Activated T-cell treated with anti-CD3 and anti-CD28 coated beads, Interleukin-2, amount 50 U/mL, for 4 hours (primary cell): ENCODE measurements around the gene USP3. TPM values are rescaled to one million over a fixed set of nuclear protein-coding genes. Genes with fewer than 3 reads are reported as not detected.
"Not testable (repeated sequence)": the region's sequence is repeated elsewhere in the genome, so short reads cannot be mapped to it uniquely, and the experiment has no call there.

Experiments
- ATAC-seq, 2 donors: fragments of 200-7000 bp; cut with Tn5 transposase; one replicate each; pipeline ENCODE4 v1.10.0; 2021
- DNase-seq: peaks from one replicate; pipeline ENCODE4 v3.0.0-alpha.2; 2020
- H3K27me3 Mint-ChIP-seq: one replicate; pipeline ENCODE4 v1.8.0; 2021; ENCODE audit warnings: low read depth, mixed read lengths
- H3K36me3 Mint-ChIP-seq: one replicate; pipeline ENCODE4 v1.8.0; 2022; ENCODE audit warnings: mixed read lengths; ENCODE audit not compliant: insufficient read depth
- H3K4me1 Mint-ChIP-seq: one replicate; pipeline ENCODE4 v1.8.0; 2021; ENCODE audit warnings: low read depth, mixed read lengths
- H3K4me3 Mint-ChIP-seq: one replicate; pipeline ENCODE4 v1.8.0; 2021; ENCODE audit warnings: mild to moderate bottlenecking, moderate library complexity, mixed read lengths
- H3K9me3 Mint-ChIP-seq: one replicate; pipeline ENCODE4 v1.8.0; 2021; ENCODE audit warnings: mixed read lengths
- total RNA-seq, 3 donors: library from RNA; stranded (reverse); gene quantifications; one replicate each; pipeline ENCODE4 v1.2.1, GENCODE V29; 2021

USP3 gene
- total RNA-seq, 3 donors from 2014 or later, result 34.2 to 40.9 (median 35.5) TPM

- ATAC-seq, result peak; percentile 81 to 89
- peaks cover 33% of the 10 kb centered on the region for H3K36me3 Mint-ChIP-seq
- no peak overlapping the region for H3K4me3 Mint-ChIP-seq
- H3K27me3 Mint-ChIP-seq, result no peaks in the 10 kb centered on the region
- H3K4me1 Mint-ChIP-seq, result peaks cover 33% of the 10 kb centered on the region
- H3K9me3 Mint-ChIP-seq, result no peaks in the 10 kb centered on the region
- DNase-seq, result peak; percentile 62
These were observed 105.9 kb downstream of the USP3 start for GRCh38 chr15:63610209-63610841.

GRCh38 chr15:63611177-63611576 is 106.8 kb downstream of the USP3 start:
- DNase-seq, result no peak
- Mint-ChIP-seq H3K4me3 (no peak overlapping the region), H3K4me1 (peaks cover 24% of the 10 kb centered on the region), H3K9me3 (no peaks in the 10 kb centered on the region), H3K27me3 (no peaks in the 10 kb centered on the region), H3K36me3 (peaks cover 40% of the 10 kb centered on the region)
- ATAC-seq, result no peak

- Mint-ChIP-seq H3K36me3 (peaks cover 45% of the 10 kb centered on the region), H3K9me3 (no peaks in the 10 kb centered on the region)
- ATAC-seq, result no peak
These were observed 107.9 kb downstream of the USP3 start for GRCh38 chr15:63612300-63612699.

GRCh38 chr15:63615935-63616334 is 111.5 kb downstream of the USP3 start:
- H3K36me3 Mint-ChIP-seq, result peaks cover 43% of the 10 kb centered on the region
- H3K9me3 Mint-ChIP-seq, result no peaks in the 10 kb centered on the region
- no peak for ATAC-seq
- no peaks in the 10 kb centered on the region for H3K27me3 Mint-ChIP-seq
- DNase-seq, result no peak
- H3K4me3 Mint-ChIP-seq, result no peak overlapping the region
- H3K4me1 Mint-ChIP-seq, result peaks cover 8% of the 10 kb centered on the region

More at GRCh38 chr15:63612300-63612699, 107.9 kb downstream of the USP3 start:
- Mint-ChIP-seq H3K27me3 (no peaks in the 10 kb centered on the region), H3K4me3 (no peak overlapping the region), H3K4me1 (peaks cover 18% of the 10 kb centered on the region)
- DNase-seq, result no peak

- not testable (repeated sequence) for DNase-seq, H3K4me1 Mint-ChIP-seq, H3K4me3 Mint-ChIP-seq, H3K27me3 Mint-ChIP-seq, H3K9me3 Mint-ChIP-seq, ATAC-seq
- H3K36me3 Mint-ChIP-seq, result peaks cover 42% of the 10 kb centered on the region
These were observed 112.8 kb downstream of the USP3 start for GRCh38 chr15:63617147-63617546.

GRCh38 chr15:63617627-63618026 is 113.2 kb downstream of the USP3 start:
- H3K27me3 Mint-ChIP-seq, H3K4me1 Mint-ChIP-seq, H3K4me3 Mint-ChIP-seq, ATAC-seq, DNase-seq, H3K9me3 Mint-ChIP-seq: not testable (repeated sequence)
- peaks cover 41% of the 10 kb centered on the region for H3K36me3 Mint-ChIP-seq

- peaks cover 46% of the 10 kb centered on the region for H3K36me3 Mint-ChIP-seq
- not testable (repeated sequence) for ATAC-seq, H3K4me3 Mint-ChIP-seq, H3K4me1 Mint-ChIP-seq, H3K9me3 Mint-ChIP-seq, DNase-seq, H3K27me3 Mint-ChIP-seq
These were observed 116.4 kb downstream of the USP3 start for GRCh38 chr15:63620760-63621159.

- no peaks in the 10 kb centered on the region for H3K27me3 Mint-ChIP-seq
- no peak overlapping the region for H3K4me3 Mint-ChIP-seq
- no peaks in the 10 kb centered on the region for H3K4me1 Mint-ChIP-seq
- no peaks in the 10 kb centered on the region for H3K9me3 Mint-ChIP-seq
- DNase-seq (no peak), ATAC-seq (no peak)
- H3K36me3 Mint-ChIP-seq, result peaks cover 39% of the 10 kb centered on the region
These were observed 119.0 kb downstream of the USP3 start for GRCh38 chr15:63623232-63623969.

- Mint-ChIP-seq H3K27me3 (no peaks in the 10 kb centered on the region), H3K36me3 (peaks cover 46% of the 10 kb centered on the region), H3K4me3 (no peak overlapping the region), H3K4me1 (no peaks in the 10 kb centered on the region), H3K9me3 (no peaks in the 10 kb centered on the region)
- DNase-seq (no peak), ATAC-seq (no peak)
These were observed 122.6 kb downstream of the USP3 start for GRCh38 chr15:63626955-63627354.

- peaks cover 44% of the 10 kb centered on the region for H3K36me3 Mint-ChIP-seq
- no peaks in the 10 kb centered on the region for H3K9me3 Mint-ChIP-seq
- no peaks in the 10 kb centered on the region for H3K27me3 Mint-ChIP-seq
- H3K4me3 Mint-ChIP-seq, result no peak overlapping the region
- no peak for ATAC-seq
- H3K4me1 Mint-ChIP-seq, result no peaks in the 10 kb centered on the region
- DNase-seq, result no peak
These were observed 123.9 kb downstream of the USP3 start for GRCh38 chr15:63628123-63628822.

- H3K36me3 Mint-ChIP-seq, result peaks cover 43% of the 10 kb centered on the region
- no peaks in the 10 kb centered on the region for H3K4me1 Mint-ChIP-seq
These were observed 125.8 kb downstream of the USP3 start for GRCh38 chr15:63630036-63630751.

GRCh38 chr15:63633312-63633711 is 128.9 kb downstream of the USP3 start:
- H3K36me3 Mint-ChIP-seq, result peaks cover 40% of the 10 kb centered on the region

More at GRCh38 chr15:63630036-63630751, 125.8 kb downstream of the USP3 start:
- no peaks in the 10 kb centered on the region for H3K9me3 Mint-ChIP-seq
- ATAC-seq, result no peak
- DNase-seq, result no peak
- H3K4me3 Mint-ChIP-seq, result no peak overlapping the region
- H3K27me3 Mint-ChIP-seq, result no peaks in the 10 kb centered on the region

GRCh38 chr15:63634154-63634553 is 129.8 kb downstream of the USP3 start:
- Mint-ChIP-seq H3K9me3 (no peaks in the 10 kb centered on the region), H3K4me3 (no peak overlapping the region), H3K36me3 (peaks cover 43% of the 10 kb centered on the region), H3K27me3 (no peaks in the 10 kb centered on the region), H3K4me1 (peaks cover 11% of the 10 kb centered on the region)
- ATAC-seq, result no peak
- no peak for DNase-seq

More at GRCh38 chr15:63633312-63633711, 128.9 kb downstream of the USP3 start:
- ATAC-seq (no peak), DNase-seq (no peak)
- peaks cover 4% of the 10 kb centered on the region for H3K4me1 Mint-ChIP-seq
- H3K9me3 Mint-ChIP-seq, result no peaks in the 10 kb centered on the region
- H3K27me3 Mint-ChIP-seq, result no peaks in the 10 kb centered on the region
- no peak overlapping the region for H3K4me3 Mint-ChIP-seq

GRCh38 chr15:63636518-63637061 is 132.2 kb downstream of the USP3 start:
- H3K36me3 Mint-ChIP-seq, result peaks cover 36% of the 10 kb centered on the region
- H3K4me1 Mint-ChIP-seq, result peaks cover 11% of the 10 kb centered on the region
- ATAC-seq, result peak in 1 of 2 donors; percentile 46

More at GRCh38 chr15:63636518-63637061, 132.2 kb downstream of the USP3 start:
- H3K9me3 Mint-ChIP-seq, result no peaks in the 10 kb centered on the region
- H3K4me3 Mint-ChIP-seq, result no peak overlapping the region
- no peaks in the 10 kb centered on the region for H3K27me3 Mint-ChIP-seq
- DNase-seq, result no peak
